A549 (cell line): ENCODE data around the gene STAT1. TPM values are rescaled to one million over a fixed set of nuclear protein-coding genes. Genes with fewer than 3 reads are reported as not detected.

Experiments used
- ATAC-seq, 2 experiments: fragments of 200-7000 bp in 1 of 2; fragments of >200 bp in 1 of 2; cut with Nextera tagmentation in 1 of 2; cut with Tn5 transposase in 1 of 2; 3 replicates each; pipeline versions ENCODE4 v1.8.0 to v1.9.1; 2018 to 2020; ENCODE audit warnings: mild to moderate bottlenecking in 1 of 2, moderate library complexity in 1 of 2
- CTCF ChIA-PET: fragments of 300-600 bp; sonication (Branson Sonifier 250); formaldehyde crosslinking; extraction: SDS; loops from one replicate; lab custom pipeline; 2021; ENCODE audit warnings: antibody characterized with exemption, inconsistent platforms; lab: Yijun Ruan, JAX
- POLR2A ChIA-PET: fragments of 350-600 bp; formaldehyde crosslinking; extraction: SDS; loops from one replicate; lab custom pipeline; 2021; ENCODE audit warnings: antibody characterized with exemption, inconsistent platforms; lab: Yijun Ruan, JAX
- DNase-seq, 2 experiments: peaks; one replicate each; pipeline versions ENCODE4 v3.0.0 to v3.0.0-alpha.2; 2011 to 2016; ENCODE audit warnings: low read depth in 1 of 2, low spot score in 1 of 2
- FAIRE-seq: peaks from 2 replicates; lab custom pipeline; 2011; peaks lifted over from hg19 to GRCh38; lab: Jason Lieb, UNC
- H3K27ac ChIP-seq, 2 experiments: fragments of >200 bp; sonication (Bioruptor Twin); formaldehyde crosslinking; 3 replicates each; pipeline ENCODE4 v1.5.1; 2016 to 2017
- H3K4me1 ChIP-seq: fragments of >200 bp; sonication (Bioruptor Twin); formaldehyde crosslinking; 3 replicates; pipeline ENCODE4 v1.6.1; 2016
- H3K4me2 ChIP-seq: fragments of >200 bp; sonication (Bioruptor Twin); formaldehyde crosslinking; 3 replicates; pipeline ENCODE4 v1.6.1; 2016
- H3K4me3 ChIP-seq: fragments of >200 bp; sonication (Bioruptor Twin); formaldehyde crosslinking; 3 replicates; pipeline ENCODE4 v1.5.1; 2016
- H3K9me3 ChIP-seq: fragments of >200 bp; sonication (Bioruptor Twin); formaldehyde crosslinking; 3 replicates; pipeline ENCODE4 v1.6.1; 2016
- CBX2 ChIP-seq: fragments of 200-600 bp; sonication (generic); IDR thresholded peaks from 2 replicates; pipeline ENCODE4 v1.6.1; 2016; ENCODE audit warnings: low read depth, mild to moderate bottlenecking, borderline replicate concordance
- CBX8 ChIP-seq: fragments of 200-600 bp; sonication (generic); IDR thresholded peaks from 2 replicates; pipeline ENCODE4 v1.6.1; 2016
- EHF ChIP-seq: fragments of 250-450 bp; sonication (Bioruptor Pico); IDR thresholded peaks from 2 replicates; pipeline ENCODE4 v1.5.0; 2020; ENCODE audit warnings: mild to moderate bottlenecking
- EP300 ChIP-seq, 2 experiments: fragments of >200 bp; sonication (Bioruptor Twin); formaldehyde crosslinking; IDR thresholded peaks; 2 replicates in 1 of 2; 3 replicates in 1 of 2; pipeline ENCODE4 v1.6.1; 2016 to 2017
- FOSB ChIP-seq: fragments of 250-450 bp; sonication (Bioruptor Pico); IDR thresholded peaks from 2 replicates; pipeline ENCODE4 v1.5.0; 2020; ENCODE audit warnings: mild to moderate bottlenecking, moderate library complexity
- FOXS1 ChIP-seq: fragments of 250-450 bp; sonication (Bioruptor Pico); IDR thresholded peaks from 2 replicates; pipeline ENCODE4 v1.5.0; 2020; ENCODE audit warnings: mild to moderate bottlenecking, moderate library complexity
- HEYL ChIP-seq: fragments of 250-450 bp; sonication (Bioruptor Pico); IDR thresholded peaks from 2 replicates; pipeline ENCODE4 v1.8.0; 2021; ENCODE audit warnings: mild to moderate bottlenecking, moderate library complexity
- HOXA7 ChIP-seq: fragments of 250-450 bp; sonication (Bioruptor Pico); IDR thresholded peaks from 2 replicates; pipeline ENCODE4 v1.5.0; 2020; ENCODE audit warnings: mild to moderate bottlenecking, moderate library complexity
- HOXB5 ChIP-seq: fragments of 250-450 bp; sonication (Bioruptor Pico); IDR thresholded peaks from 2 replicates; pipeline ENCODE4 v1.5.0; 2020; ENCODE audit warnings: mild to moderate bottlenecking, moderate library complexity
- JUN ChIP-seq, 2 experiments: fragments of >200 bp; sonication (Bioruptor Twin); formaldehyde crosslinking; IDR thresholded peaks; 2 replicates in 1 of 2; 3 replicates in 1 of 2; pipeline ENCODE4 v1.6.1; 2016 to 2017
- KDM1A ChIP-seq: fragments of 200-600 bp; sonication (generic); IDR thresholded peaks from 2 replicates; pipeline ENCODE4 v1.6.1; 2016; ENCODE audit warnings: low read depth, mild to moderate bottlenecking
- KDM5A ChIP-seq: fragments of 200-600 bp; sonication (generic); IDR thresholded peaks from 2 replicates; pipeline ENCODE4 v1.6.1; 2016; ENCODE audit warnings: antibody characterized with exemption, mild to moderate bottlenecking
- MAFK ChIP-seq: fragments of 450-650 bp; IDR thresholded peaks from 2 replicates; pipeline ENCODE4 v1.6.1; 2014; ENCODE audit not compliant: partially characterized antibody
- MYC ChIP-seq: IDR thresholded peaks from 2 replicates; pipeline ENCODE4 v1.6.1; 2012; ENCODE audit warnings: mild to moderate bottlenecking, inconsistent platforms, low read length, improper control_type of control experiment, borderline replicate concordance
- PHF8 ChIP-seq: fragments of 200-600 bp; sonication (generic); IDR thresholded peaks from 2 replicates; pipeline ENCODE4 v1.6.1; 2016; ENCODE audit warnings: low read depth, mild to moderate bottlenecking, antibody characterized with exemption, moderate library complexity, borderline replicate concordance
- POLR2A ChIP-seq: IDR thresholded peaks from 2 replicates; pipeline ENCODE4 v1.6.1; 2012; ENCODE audit warnings: mild to moderate bottlenecking, low read length
- RAD21 ChIP-seq, 2 experiments: fragments of >200 bp in 1 of 2; sonication (Bioruptor Twin) in 1 of 2; formaldehyde crosslinking in 1 of 2; IDR thresholded peaks in 1 of 2; conservative IDR thresholded peaks in 1 of 2; 2 replicates in 1 of 2; 3 replicates in 1 of 2; pipeline ENCODE4 v1.6.1; 2012 to 2018; ENCODE audit warnings: inconsistent platforms in 1 of 2
- RCOR1 ChIP-seq: fragments of 150-350 bp; IDR thresholded peaks from 2 replicates; pipeline ENCODE4 v1.6.1; 2014; ENCODE audit warnings: antibody characterized with exemption, low read length, low read depth
- RFX5 ChIP-seq: fragments of 450-650 bp; IDR thresholded peaks from 2 replicates; pipeline ENCODE4 v1.7.1; 2014; ENCODE audit warnings: antibody characterized with exemption, mild to moderate bottlenecking, moderate library complexity
- RNF2 ChIP-seq: fragments of 200-600 bp; sonication (generic); IDR thresholded peaks from 2 replicates; pipeline ENCODE4 v1.6.1; 2016; ENCODE audit warnings: low read depth, mild to moderate bottlenecking, antibody characterized with exemption, moderate library complexity, borderline replicate concordance
- SREBF2 ChIP-seq: fragments of 450-650 bp; IDR thresholded peaks from 2 replicates; pipeline ENCODE4 v1.6.1; 2014; ENCODE audit warnings: mild to moderate bottlenecking, moderate library complexity
- ZC3H11A ChIP-seq: fragments of 450-650 bp; IDR thresholded peaks from 2 replicates; pipeline ENCODE4 v1.6.1; 2014; ENCODE audit warnings: antibody characterized with exemption, mild to moderate bottlenecking
- ZFP36 ChIP-seq: fragments of 450-650 bp; IDR thresholded peaks from 2 replicates; pipeline ENCODE4 v1.6.1; 2014; ENCODE audit warnings: borderline replicate concordance; ENCODE audit not compliant: partially characterized antibody
- ZNF302 ChIP-seq: fragments of 250-450 bp; sonication (Bioruptor Pico); IDR thresholded peaks from 2 replicates; pipeline ENCODE4 v1.9.0; 2021; ENCODE audit warnings: inconsistent platforms, mild to moderate bottlenecking, moderate library complexity
- WGBS: methylation state at CpG from one replicate; pipeline ENCODE4 v1.1.6; 2017; ENCODE audit errors: missing lambda C conversion rate; 5-methylcytosine and 5-hydroxymethylcytosine counted together
- polyA plus RNA-seq, 4 experiments: library from polyadenylated mRNA; depleted of rRNA in 3 of 4; stranded (reverse); fragments of >200 nt; fragmentation: RNase III in 1 of 4; extraction: RNeasy Plus Mini Kit Qiagen cat#74134 plus additional on column Dnase treatment in 1 of 4; gene quantifications; 2 replicates in 3 of 4; 3 replicates in 1 of 4; pipeline ENCODE4 v1.2.3, GENCODE V29; 2011 to 2017
- TF ChIP-seq, protein P1 (sequence below): fragments of 450-650 bp; IDR thresholded peaks from 2 replicates; pipeline ENCODE4 v1.6.1; 2014; ENCODE audit warnings: antibody characterized with exemption
- TF ChIP-seq, protein P2 (sequence below): fragments of >200 bp; sonication (Bioruptor Twin); formaldehyde crosslinking; IDR thresholded peaks from 2 replicates; pipeline ENCODE4 v1.6.1; 2016
- TF ChIP-seq, protein P3 (sequence below): fragments of 200-600 bp; sonication (generic); IDR thresholded peaks from 2 replicates; pipeline ENCODE4 v1.6.1; 2016; ENCODE audit warnings: antibody characterized with exemption, mild to moderate bottlenecking, moderate library complexity
- TF ChIP-seq, protein P4 (sequence below): fragments of >200 bp; sonication (Bioruptor Twin); formaldehyde crosslinking; IDR thresholded peaks from 3 replicates; pipeline ENCODE4 v1.5.1; 2016
- TF ChIP-seq, protein P5 (sequence below): fragments of 150-350 bp; IDR thresholded peaks from 2 replicates; pipeline ENCODE4 v1.6.1; 2014; ENCODE audit warnings: low read depth, mild to moderate bottlenecking, low read length
- TF ChIP-seq, protein P6 (sequence below): fragments of 250-450 bp; sonication (Bioruptor Pico); IDR thresholded peaks from 2 replicates; pipeline ENCODE4 v1.5.0; 2020; ENCODE audit warnings: low read depth, mild to moderate bottlenecking, moderate library complexity
- TF ChIP-seq, protein P7 (sequence below): IDR thresholded peaks from 2 replicates; pipeline ENCODE4 v1.6.1; 2012; ENCODE audit warnings: low read depth, borderline replicate concordance

The STAT1 gene
- polyA plus RNA-seq, 2 of the 4 experiments (the other 2 are of a cell fraction), result 105 to 182 TPM

DNA sequence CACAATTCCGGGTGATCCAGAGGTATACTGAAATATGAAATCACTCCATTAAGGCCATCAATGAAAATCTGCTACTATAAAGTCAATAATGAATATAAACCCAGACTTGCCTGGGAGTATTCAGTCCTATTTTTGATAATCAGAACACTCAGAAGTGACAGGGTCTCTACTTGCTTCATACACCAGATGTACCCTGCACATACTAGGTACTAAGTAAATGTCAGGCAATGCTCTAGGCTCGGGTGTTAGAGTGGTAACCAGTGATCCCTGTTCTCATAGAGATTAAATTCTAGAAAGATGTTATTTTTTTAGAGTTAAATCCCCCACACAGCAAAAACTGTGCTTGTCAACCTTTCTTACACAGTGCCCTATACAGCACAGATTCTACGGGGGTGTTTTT is 12.3 kb downstream of the STAT1 start:
- CTCF ChIA-PET, result no interaction called here

DNA sequence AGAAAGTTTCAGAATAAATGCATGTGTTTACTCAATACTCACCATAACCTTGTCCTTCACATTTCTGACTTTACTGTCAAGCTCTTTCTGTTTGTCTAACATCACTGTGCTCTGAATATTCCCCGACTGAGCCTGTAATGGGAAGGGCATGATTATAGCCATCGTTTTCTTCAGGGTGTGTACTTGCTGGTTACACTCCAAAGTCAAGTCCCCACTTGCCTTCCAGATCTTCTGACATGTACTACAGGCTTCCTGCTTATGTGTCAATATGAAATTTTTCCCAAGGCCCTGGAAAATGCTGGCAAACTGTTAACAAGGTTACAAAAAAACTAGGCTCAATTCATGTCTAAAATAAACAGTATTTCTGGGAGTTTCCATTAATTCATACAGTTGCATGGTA is 12.9 kb downstream of the STAT1 start:
- no peak for FAIRE-seq
- 35% methylated on average over 2 of the region's 2 CpGs for WGBS
- no peaks in the 10 kb centered on the region; the same call in 2 of the 3 replicates for H3K4me1 ChIP-seq
- POLR2A ChIA-PET, result no interaction called here
- CTCF ChIA-PET, result interaction anchor here (1.0 to 1.1 kb wide), 2 partner anchors 10 to 52 kb away, joined by 3 read pairs; no protein-coding TSS in a partner anchor
- H3K4me3 ChIP-seq, result no peak overlapping the region
- H3K4me2 ChIP-seq, result no peak overlapping the region
- H3K27ac ChIP-seq, result no peak overlapping the region
- H3K9me3 ChIP-seq, result no peaks in the 10 kb centered on the region
- no peak for ATAC-seq
- DNase-seq, result no peak
- no peak for TF ChIP-seq KDM1A
- no peak for TF ChIP-seq FOXS1
- no peak for TF ChIP-seq KDM5A
- TF ChIP-seq, protein P1, sequence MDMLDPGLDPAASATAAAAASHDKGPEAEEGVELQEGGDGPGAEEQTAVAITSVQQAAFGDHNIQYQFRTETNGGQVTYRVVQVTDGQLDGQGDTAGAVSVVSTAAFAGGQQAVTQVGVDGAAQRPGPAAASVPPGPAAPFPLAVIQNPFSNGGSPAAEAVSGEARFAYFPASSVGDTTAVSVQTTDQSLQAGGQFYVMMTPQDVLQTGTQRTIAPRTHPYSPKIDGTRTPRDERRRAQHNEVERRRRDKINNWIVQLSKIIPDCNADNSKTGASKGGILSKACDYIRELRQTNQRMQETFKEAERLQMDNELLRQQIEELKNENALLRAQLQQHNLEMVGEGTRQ, result no peak
- no peak for TF ChIP-seq RFX5
- TF ChIP-seq MYC, result no peak
- no peak for TF ChIP-seq ZNF302 (CRISPR knock-in tag)
- no peak for TF ChIP-seq CBX2
- no peak for TF ChIP-seq ZC3H11A
- TF ChIP-seq RAD21 (conservative IDR thresholded peaks at IDR 0.05 in 1 of 2, IDR thresholded peaks at IDR 0.05 in 1 of 2), result no peak
- TF ChIP-seq FOSB (CRISPR knock-in tag), result no peak
- TF ChIP-seq, protein P2, sequence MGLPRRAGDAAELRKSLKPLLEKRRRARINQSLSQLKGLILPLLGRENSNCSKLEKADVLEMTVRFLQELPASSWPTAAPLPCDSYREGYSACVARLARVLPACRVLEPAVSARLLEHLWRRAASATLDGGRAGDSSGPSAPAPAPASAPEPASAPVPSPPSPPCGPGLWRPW, result no peak
- no peak for TF ChIP-seq RNF2
- TF ChIP-seq, protein P3, sequence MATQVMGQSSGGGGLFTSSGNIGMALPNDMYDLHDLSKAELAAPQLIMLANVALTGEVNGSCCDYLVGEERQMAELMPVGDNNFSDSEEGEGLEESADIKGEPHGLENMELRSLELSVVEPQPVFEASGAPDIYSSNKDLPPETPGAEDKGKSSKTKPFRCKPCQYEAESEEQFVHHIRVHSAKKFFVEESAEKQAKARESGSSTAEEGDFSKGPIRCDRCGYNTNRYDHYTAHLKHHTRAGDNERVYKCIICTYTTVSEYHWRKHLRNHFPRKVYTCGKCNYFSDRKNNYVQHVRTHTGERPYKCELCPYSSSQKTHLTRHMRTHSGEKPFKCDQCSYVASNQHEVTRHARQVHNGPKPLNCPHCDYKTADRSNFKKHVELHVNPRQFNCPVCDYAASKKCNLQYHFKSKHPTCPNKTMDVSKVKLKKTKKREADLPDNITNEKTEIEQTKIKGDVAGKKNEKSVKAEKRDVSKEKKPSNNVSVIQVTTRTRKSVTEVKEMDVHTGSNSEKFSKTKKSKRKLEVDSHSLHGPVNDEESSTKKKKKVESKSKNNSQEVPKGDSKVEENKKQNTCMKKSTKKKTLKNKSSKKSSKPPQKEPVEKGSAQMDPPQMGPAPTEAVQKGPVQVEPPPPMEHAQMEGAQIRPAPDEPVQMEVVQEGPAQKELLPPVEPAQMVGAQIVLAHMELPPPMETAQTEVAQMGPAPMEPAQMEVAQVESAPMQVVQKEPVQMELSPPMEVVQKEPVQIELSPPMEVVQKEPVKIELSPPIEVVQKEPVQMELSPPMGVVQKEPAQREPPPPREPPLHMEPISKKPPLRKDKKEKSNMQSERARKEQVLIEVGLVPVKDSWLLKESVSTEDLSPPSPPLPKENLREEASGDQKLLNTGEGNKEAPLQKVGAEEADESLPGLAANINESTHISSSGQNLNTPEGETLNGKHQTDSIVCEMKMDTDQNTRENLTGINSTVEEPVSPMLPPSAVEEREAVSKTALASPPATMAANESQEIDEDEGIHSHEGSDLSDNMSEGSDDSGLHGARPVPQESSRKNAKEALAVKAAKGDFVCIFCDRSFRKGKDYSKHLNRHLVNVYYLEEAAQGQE, result no peak
- no peak for TF ChIP-seq HEYL (CRISPR knock-in tag)
- TF ChIP-seq HOXA7 (CRISPR knock-in tag), result no peak
- TF ChIP-seq SREBF2, result no peak

More for the DNA sequence above, 12.3 kb downstream of the STAT1 start:
- Histone ChIP-seq H3K4me2 (no peak overlapping the region), H3K4me1 (no peaks in the 10 kb centered on the region; the same call in 2 of the 3 replicates), H3K9me3 (no peaks in the 10 kb centered on the region), H3K27ac (no peak overlapping the region), H3K4me3 (no peak overlapping the region)
- POLR2A ChIA-PET, result no interaction called here
- ATAC-seq (no peak), FAIRE-seq (no peak), DNase-seq (no peak)
- 85% methylated on average over 3 of the region's 3 CpGs for WGBS
- TF ChIP-seq EP300 (IDR thresholded peaks at IDR 0.05), result no peak
- no peak for TF ChIP-seq JUN (IDR thresholded peaks at IDR 0.05)
- no peak for TF ChIP-seq ZFP36
- TF ChIP-seq, protein P4, sequence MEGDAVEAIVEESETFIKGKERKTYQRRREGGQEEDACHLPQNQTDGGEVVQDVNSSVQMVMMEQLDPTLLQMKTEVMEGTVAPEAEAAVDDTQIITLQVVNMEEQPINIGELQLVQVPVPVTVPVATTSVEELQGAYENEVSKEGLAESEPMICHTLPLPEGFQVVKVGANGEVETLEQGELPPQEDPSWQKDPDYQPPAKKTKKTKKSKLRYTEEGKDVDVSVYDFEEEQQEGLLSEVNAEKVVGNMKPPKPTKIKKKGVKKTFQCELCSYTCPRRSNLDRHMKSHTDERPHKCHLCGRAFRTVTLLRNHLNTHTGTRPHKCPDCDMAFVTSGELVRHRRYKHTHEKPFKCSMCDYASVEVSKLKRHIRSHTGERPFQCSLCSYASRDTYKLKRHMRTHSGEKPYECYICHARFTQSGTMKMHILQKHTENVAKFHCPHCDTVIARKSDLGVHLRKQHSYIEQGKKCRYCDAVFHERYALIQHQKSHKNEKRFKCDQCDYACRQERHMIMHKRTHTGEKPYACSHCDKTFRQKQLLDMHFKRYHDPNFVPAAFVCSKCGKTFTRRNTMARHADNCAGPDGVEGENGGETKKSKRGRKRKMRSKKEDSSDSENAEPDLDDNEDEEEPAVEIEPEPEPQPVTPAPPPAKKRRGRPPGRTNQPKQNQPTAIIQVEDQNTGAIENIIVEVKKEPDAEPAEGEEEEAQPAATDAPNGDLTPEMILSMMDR, result no peak
- no peak for TF ChIP-seq PHF8
- TF ChIP-seq FOSB (CRISPR knock-in tag), result no peak
- no peak for TF ChIP-seq HEYL (CRISPR knock-in tag)
- TF ChIP-seq MAFK, result no peak
- TF ChIP-seq, protein P5, sequence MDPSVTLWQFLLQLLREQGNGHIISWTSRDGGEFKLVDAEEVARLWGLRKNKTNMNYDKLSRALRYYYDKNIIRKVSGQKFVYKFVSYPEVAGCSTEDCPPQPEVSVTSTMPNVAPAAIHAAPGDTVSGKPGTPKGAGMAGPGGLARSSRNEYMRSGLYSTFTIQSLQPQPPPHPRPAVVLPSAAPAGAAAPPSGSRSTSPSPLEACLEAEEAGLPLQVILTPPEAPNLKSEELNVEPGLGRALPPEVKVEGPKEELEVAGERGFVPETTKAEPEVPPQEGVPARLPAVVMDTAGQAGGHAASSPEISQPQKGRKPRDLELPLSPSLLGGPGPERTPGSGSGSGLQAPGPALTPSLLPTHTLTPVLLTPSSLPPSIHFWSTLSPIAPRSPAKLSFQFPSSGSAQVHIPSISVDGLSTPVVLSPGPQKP, result no peak
- TF ChIP-seq KDM1A, result no peak
- TF ChIP-seq CBX8, result no peak
- TF ChIP-seq, protein P6, sequence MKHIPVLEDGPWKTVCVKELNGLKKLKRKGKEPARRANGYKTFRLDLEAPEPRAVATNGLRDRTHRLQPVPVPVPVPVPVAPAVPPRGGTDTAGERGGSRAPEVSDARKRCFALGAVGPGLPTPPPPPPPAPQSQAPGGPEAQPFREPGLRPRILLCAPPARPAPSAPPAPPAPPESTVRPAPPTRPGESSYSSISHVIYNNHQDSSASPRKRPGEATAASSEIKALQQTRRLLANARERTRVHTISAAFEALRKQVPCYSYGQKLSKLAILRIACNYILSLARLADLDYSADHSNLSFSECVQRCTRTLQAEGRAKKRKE, result no peak
- no peak for TF ChIP-seq HOXB5 (CRISPR knock-in tag)
- TF ChIP-seq, protein P7, sequence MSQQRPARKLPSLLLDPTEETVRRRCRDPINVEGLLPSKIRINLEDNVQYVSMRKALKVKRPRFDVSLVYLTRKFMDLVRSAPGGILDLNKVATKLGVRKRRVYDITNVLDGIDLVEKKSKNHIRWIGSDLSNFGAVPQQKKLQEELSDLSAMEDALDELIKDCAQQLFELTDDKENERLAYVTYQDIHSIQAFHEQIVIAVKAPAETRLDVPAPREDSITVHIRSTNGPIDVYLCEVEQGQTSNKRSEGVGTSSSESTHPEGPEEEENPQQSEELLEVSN, result no peak
- TF ChIP-seq RCOR1, result no peak
- TF ChIP-seq POLR2A, result no peak
- TF ChIP-seq EHF (CRISPR knock-in tag), result no peak
